OCI-LY3 (cell line): Measurements from ENCODE around the gene SDHD.
A peak's percentile ranks its signal among the peaks of the same experiment; 100 is the strongest.

Experiments
- H2AFZ ChIP-seq: fragments of 200-600, 300-600 bp; shearing (Covaris generic); 2 replicates; pipeline ENCODE4 v1.6.0; 2014; ENCODE audit warnings: antibody characterized with exemption, low read depth, low read length
- H3K27ac ChIP-seq: fragments of 200-600, 300-600 bp; sonication (generic); 2 replicates; pipeline ENCODE4 v1.5.1; 2014; ENCODE audit warnings: mild to moderate bottlenecking, low read length, moderate library complexity, mixed read lengths
- H3K27me3 ChIP-seq: fragments of 200-600, 300-600 bp; sonication (generic); 2 replicates; pipeline ENCODE4 v1.6.1; 2014; ENCODE audit warnings: low read depth, low read length, mixed read lengths
- H3K36me3 ChIP-seq: fragments of 200-600, 300-600 bp; sonication (generic); replicated peaks from 2 replicates; pipeline ENCODE3; 2014; ENCODE audit warnings: low read depth, low read length, mixed read lengths
- H3K4me1 ChIP-seq: fragments of 300-600, 200-600 bp; sonication (generic); 2 replicates; pipeline ENCODE4 v1.6.1; 2014; ENCODE audit warnings: low read length, mixed read lengths
- H3K4me2 ChIP-seq: fragments of 200-600, 300-600 bp; sonication (generic); 2 replicates; pipeline ENCODE4 v1.6.1; 2014; ENCODE audit warnings: low read length, mixed read lengths
- H3K4me3 ChIP-seq: fragments of 300-600, 200-600 bp; sonication (generic); 2 replicates; pipeline ENCODE4 v1.5.1; 2014; ENCODE audit warnings: antibody characterized with exemption, mild to moderate bottlenecking, low read length, moderate library complexity
- H3K79me2 ChIP-seq: fragments of 300-600, 200-600 bp; shearing (Covaris generic); 2 replicates; pipeline ENCODE4 v1.6.1; 2014; ENCODE audit warnings: mild to moderate bottlenecking, low read length, mixed read lengths
- H3K9ac ChIP-seq: fragments of 300-600, 200-600 bp; shearing (Covaris generic); 2 replicates; pipeline ENCODE4 v1.6.0; 2014; ENCODE audit warnings: mild to moderate bottlenecking, low read length, moderate library complexity
- H3K9me3 ChIP-seq: fragments of 200-600, 300-600 bp; shearing (Covaris generic); 2 replicates; pipeline ENCODE4 v1.6.1; 2014; ENCODE audit warnings: low read length, mixed read lengths; ENCODE audit not compliant: insufficient read depth
- H4K20me1 ChIP-seq: fragments of 200-600, 300-600 bp; sonication (generic); 2 replicates; pipeline ENCODE4 v1.6.1; 2016; ENCODE audit warnings: low read length, mixed read lengths; ENCODE audit not compliant: insufficient read depth
- CTCF ChIP-seq: fragments of 200-600, 300-600 bp; sonication (generic); IDR thresholded peaks from 2 replicates; pipeline ENCODE4 v1.5.1; 2014; ENCODE audit warnings: antibody characterized with exemption, low read length, low read depth
- EZH2phosphoT487 ChIP-seq: fragments of 200-600 bp; shearing (Covaris generic); IDR thresholded peaks from 2 replicates; pipeline ENCODE4 v1.6.1; 2018; ENCODE audit warnings: antibody characterized with exemption, mixed run types, low read depth

SDHD gene

GRCh38 chr11:112106070-112106469 lies 19.4 kb downstream of the SDHD start:
- H3K36me3 ChIP-seq, result no peaks in the 10 kb centered on the region
- H3K9ac ChIP-seq, result no peak overlapping the region
- H3K27ac ChIP-seq, result no peak overlapping the region
- H2AFZ ChIP-seq, result no peak overlapping the region
- H3K4me1 ChIP-seq, result peaks cover 5% of the 10 kb centered on the region; the same call in 1 of the 2 replicates
- no peak overlapping the region for H3K4me3 ChIP-seq
- no peak for TF ChIP-seq CTCF
- TF ChIP-seq EZH2phosphoT487, result no peak
- no peaks in the 10 kb centered on the region for H3K27me3 ChIP-seq
- no peaks in the 10 kb centered on the region for H3K9me3 ChIP-seq
- H3K4me2 ChIP-seq, result no peak overlapping the region
- H3K79me2 ChIP-seq, result no peaks in the 10 kb centered on the region
- no peaks in the 10 kb centered on the region for H4K20me1 ChIP-seq

- H3K4me1 ChIP-seq, result peaks cover 5% of the 10 kb centered on the region; the same call in 1 of the 2 replicates
- no peaks in the 10 kb centered on the region for H3K36me3 ChIP-seq
- H3K4me3 ChIP-seq, result no peak overlapping the region
- H3K9me3 ChIP-seq, result no peaks in the 10 kb centered on the region
- H4K20me1 ChIP-seq, result no peaks in the 10 kb centered on the region
- no peak overlapping the region for H3K9ac ChIP-seq
- no peak overlapping the region for H3K27ac ChIP-seq
- TF ChIP-seq CTCF (peak; percentile 61), EZH2phosphoT487 (no peak)
- H3K27me3 ChIP-seq, result no peaks in the 10 kb centered on the region
- peak overlapping the region; percentile 37 for H2AFZ ChIP-seq
- H3K4me2 ChIP-seq, result peak overlapping the region; percentile 52
- no peaks in the 10 kb centered on the region for H3K79me2 ChIP-seq
Observed at GRCh38 chr11:112113539-112114457, 27.1 kb downstream of the SDHD start.

- TF ChIP-seq EZH2phosphoT487 (no peak), CTCF (no peak)
- H3K4me3 ChIP-seq, result no peak overlapping the region
Observed at GRCh38 chr11:112114460-112114859, 27.8 kb downstream of the SDHD start.

GRCh38 chr11:112115386-112115785 lies 28.7 kb downstream of the SDHD start:
- Histone ChIP-seq H2AFZ (no peak overlapping the region), H3K27ac (no peak overlapping the region), H3K9ac (no peak overlapping the region)

More at GRCh38 chr11:112114460-112114859, 27.8 kb downstream of the SDHD start:
- Histone ChIP-seq H3K4me1 (peaks cover 5% of the 10 kb centered on the region; the same call in 1 of the 2 replicates), H3K27ac (no peak overlapping the region), H3K9me3 (no peaks in the 10 kb centered on the region), H3K36me3 (no peaks in the 10 kb centered on the region), H3K27me3 (no peaks in the 10 kb centered on the region), H3K79me2 (no peaks in the 10 kb centered on the region), H3K4me2 (no peak overlapping the region), H2AFZ (no peak overlapping the region), H3K9ac (no peak overlapping the region), H4K20me1 (no peaks in the 10 kb centered on the region)

More at GRCh38 chr11:112115386-112115785, 28.7 kb downstream of the SDHD start:
- Histone ChIP-seq H3K36me3 (no peaks in the 10 kb centered on the region), H3K4me2 (no peak overlapping the region), H3K27me3 (no peaks in the 10 kb centered on the region), H3K9me3 (no peaks in the 10 kb centered on the region), H3K79me2 (no peaks in the 10 kb centered on the region), H3K4me3 (no peak overlapping the region), H4K20me1 (no peaks in the 10 kb centered on the region), H3K4me1 (peaks cover 10% of the 10 kb centered on the region)
- TF ChIP-seq EZH2phosphoT487 (no peak), CTCF (no peak)
